Germinal center (tissue), 1 donor: ENCODE results near the gene CD93.

Experiments used
- DNase-seq: peaks from one replicate; pipeline ENCODE4 v3.0.0; 2012; ENCODE audit warnings: mixed read lengths, low spot score

The CD93 gene, protein sequence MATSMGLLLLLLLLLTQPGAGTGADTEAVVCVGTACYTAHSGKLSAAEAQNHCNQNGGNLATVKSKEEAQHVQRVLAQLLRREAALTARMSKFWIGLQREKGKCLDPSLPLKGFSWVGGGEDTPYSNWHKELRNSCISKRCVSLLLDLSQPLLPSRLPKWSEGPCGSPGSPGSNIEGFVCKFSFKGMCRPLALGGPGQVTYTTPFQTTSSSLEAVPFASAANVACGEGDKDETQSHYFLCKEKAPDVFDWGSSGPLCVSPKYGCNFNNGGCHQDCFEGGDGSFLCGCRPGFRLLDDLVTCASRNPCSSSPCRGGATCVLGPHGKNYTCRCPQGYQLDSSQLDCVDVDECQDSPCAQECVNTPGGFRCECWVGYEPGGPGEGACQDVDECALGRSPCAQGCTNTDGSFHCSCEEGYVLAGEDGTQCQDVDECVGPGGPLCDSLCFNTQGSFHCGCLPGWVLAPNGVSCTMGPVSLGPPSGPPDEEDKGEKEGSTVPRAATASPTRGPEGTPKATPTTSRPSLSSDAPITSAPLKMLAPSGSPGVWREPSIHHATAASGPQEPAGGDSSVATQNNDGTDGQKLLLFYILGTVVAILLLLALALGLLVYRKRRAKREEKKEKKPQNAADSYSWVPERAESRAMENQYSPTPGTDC

DNA sequence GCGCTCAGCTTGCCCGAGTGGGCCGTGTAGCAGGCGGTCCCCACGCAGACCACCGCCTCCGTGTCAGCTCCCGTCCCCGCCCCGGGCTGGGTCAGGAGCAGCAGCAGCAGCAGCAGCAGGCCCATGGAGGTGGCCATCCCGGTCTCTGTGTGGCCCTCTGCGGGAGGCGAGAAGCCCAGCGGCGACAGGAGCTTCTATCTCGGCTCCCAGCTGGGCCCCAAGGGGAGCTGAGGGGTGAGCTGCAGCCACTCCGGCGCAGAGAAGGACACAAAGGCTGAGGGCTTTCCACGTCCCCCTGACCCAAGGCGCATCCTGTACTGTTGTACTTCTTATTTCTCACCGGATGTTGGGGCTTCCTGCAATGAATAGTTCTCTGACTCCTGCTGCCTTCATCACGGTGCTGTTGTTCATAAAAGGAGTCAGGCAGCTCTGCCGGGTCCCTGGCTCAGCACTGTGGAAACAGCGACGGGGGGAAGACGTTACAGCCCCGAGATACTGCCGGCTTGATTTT is at the start of gene CD93:
TSS of gene CD93 (minus strand) at position 269 of the 511 bp plus-strand sequence. CDS start at position 137, 132 bp downstream.
- no peak for DNase-seq

DNA sequence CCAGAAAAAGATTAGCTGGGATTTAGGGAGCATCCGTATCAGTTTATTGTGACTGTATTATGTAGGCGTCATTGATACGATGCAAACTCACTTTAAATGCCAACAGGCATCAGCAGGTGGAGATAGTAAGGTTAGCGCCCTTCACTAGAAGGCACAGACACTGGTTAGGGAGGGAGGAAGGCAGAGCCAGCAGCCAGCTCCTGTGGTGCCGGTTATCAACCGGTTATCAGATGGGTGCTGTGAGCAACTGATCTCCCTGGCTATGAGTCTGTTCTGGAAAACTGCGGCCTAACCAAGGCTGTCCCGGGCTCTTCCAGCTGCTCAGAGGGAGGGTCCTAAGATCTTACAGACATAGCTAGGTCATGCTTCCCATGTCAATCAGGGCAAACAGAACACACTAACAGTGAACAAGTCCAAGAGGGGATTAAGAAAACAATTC is 47.5 kb upstream of the CD93 start:
- no peak for DNase-seq

DNA sequence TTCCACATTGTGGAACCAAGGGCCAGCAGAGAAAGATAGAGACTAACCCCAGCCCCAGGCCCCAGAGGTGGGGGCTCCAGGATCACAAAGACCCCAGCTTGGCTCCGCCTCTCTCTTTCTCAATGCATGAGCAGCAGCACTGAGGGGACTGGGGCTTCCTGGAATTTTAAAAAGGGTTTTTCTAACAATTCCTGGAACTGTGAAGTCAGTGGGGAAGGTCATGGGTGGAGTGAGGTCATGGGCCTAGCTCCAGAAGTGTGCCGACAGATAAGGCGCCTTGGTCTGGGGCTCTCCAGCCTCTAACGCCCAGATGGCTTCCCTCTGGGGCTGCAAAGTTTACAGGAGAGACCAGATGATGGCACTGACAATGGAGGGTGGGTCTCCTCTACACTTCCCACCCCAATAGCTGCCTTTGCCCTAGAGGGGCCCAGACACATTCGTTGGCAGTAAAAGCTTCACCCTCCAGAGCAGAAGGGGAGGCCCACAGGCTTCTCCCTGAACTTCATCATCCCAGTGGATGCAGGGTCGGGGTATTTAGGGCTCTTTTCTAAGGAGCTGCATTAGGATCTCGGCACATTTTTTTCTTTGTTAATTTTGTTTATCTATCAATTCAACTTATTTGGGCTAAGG is 46.9 kb upstream of the CD93 start:
- no peak for DNase-seq

DNA sequence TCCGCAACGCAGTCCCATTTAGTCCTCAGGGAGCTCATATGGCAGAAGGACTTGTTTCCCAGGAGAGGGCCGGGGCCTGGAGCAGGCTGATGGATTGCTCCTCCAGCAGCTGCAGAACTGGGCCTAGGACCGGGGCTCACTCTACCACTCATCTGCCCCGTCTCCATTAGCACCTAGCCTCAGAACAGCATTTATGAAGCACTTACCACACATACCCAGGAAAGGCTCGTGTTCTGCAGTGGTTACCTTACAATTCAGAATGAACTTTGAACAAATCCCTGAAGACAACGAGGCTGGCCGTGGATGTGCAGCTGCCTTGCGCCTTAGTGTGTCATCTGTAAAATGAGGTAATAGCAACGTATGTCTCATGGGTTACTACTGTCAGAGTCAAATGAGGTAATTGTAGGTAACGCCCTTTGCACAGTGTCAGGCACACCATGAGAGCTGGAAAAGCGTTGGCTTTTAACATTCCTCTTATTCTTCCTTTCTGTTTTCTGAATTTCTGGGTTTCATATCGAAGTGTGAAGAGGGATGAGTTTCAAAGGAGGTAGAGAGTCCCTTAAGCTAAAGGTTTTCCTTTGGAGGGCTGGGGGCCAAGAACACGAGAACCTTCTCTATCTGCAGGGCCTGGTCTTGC is 46.3 kb upstream of the CD93 start:
- no peak for DNase-seq

DNA sequence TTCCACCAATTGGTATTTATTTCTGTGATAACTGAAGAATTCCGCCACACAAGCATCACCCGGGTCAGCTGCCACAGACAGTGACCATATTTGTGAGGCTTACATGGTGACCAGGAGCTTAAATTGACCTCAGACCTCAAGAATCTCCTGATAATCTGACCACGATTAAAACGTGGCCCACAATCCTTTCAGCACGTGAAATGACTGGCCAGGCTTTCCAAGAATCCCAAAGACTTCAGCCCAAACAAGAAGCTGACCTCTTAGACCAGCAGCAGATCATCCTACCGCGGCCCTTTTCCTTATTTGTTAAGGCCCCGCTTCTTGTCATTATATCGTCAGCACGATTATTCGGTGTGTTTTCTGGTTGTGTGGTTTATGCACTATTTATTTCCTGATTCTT is 45.6 kb upstream of the CD93 start:
- no peak for DNase-seq

DNA sequence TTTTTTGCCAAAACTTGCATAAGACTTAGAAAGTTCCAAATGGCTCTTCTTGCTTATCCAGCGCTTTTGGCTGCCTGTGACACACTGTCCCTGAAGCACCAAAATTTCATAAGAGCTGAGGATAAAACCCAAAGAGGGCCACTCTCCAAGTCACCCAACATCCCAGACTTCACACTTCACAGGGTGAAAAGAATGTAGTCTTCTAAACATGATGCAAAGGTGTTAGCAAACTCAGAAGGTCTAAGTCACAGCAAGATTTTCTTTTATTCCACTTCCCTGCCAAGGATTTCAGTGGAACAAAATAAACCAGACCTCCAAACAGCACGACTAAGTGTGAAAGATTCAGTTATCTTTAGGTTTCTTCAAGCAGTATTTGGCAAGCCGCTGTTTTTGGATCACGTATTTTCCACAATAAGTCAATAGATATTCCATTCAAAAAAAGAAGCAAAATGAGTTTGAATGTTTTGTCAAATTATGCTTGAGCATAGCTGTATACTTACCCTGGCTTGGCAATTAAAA is 44.6 kb upstream of the CD93 start:
- no peak for DNase-seq

DNA sequence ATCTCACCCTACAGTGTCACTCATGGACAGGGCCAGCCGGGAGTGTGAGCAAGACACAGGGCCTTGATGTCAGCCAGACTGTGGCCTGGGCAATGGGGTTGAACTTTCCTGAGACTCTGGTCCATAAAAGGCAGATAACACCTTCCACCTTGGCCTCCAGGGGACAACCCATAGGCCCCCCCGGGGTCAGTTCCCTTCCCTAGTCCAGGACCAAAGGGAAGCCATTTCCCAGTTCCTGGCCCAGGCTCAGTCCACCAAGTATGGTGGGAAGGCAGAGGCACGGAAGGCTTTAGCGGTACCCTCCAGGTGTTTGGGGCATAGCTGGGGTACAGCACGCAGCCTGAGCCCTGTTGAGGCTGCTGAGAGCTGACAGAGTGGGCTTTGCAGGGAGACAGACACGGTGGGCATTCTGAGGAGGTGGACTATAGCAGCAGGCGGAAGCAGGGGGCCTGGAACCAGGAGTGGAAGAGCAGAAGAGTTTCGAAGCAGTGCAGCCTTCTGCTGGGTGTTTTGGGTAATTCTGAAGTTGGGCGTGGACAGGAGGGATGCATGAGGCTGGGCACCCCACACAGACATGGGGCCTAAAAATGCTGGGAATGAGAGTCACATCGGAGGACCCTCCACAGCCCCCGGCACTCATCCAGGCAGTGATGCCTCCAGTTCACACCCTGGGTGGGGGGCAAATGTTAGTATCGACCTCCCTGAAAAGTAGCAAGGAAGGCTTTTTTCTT is 43.9 kb upstream of the CD93 start:
- DNase-seq = no peak

DNA sequence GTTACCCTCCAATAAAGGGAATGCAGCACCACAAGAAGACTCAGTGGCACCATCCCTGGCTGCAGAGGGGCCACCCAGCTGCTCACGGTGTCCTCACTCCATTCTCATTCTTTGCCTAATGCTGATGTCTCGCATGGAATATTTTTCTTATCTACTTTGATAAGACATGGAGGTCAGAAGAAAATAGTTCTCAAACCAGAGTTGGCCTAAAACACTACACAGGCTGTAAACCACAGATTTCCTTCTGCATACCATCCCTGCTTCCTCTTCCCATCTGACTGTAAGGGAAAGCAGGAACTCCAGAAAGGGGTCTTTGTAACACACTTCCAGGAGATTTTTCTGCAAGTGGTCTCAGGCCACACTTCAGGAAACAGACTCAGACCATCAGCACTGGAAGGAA is 43.1 kb upstream of the CD93 start:
- DNase-seq = no peak

DNA sequence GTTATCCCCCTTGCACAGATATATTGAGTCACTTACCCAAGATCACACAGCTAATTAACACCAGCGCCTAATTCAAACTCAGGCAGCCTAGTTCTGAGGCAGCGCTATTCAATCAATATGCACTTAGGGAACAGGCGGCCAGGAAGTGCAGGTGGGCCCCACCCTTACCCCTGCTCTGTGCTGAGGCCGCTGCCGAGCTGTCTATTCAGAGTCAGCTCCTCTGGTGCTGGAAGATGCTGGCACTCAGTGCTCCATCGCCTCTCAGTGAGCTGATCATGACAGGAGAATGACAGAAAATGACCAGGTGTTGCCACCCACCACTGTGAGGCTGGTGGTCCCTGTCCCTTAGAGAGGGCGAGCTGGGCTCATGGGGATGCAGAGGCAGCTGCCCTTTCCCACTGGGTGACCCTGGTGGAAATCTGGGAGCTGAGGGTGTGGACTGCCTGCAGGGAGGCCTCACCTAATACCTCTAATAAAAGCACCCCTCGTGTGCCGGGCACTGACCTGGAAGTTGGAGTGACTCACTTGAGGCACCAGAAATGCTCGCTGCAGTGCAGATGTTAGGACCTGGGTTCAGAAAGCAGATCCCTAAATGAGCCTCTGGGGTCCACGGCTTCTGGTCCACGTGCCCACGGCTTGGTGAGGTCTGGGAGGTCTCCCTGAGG is 42.5 kb upstream of the CD93 start:
- DNase-seq = no peak

DNA sequence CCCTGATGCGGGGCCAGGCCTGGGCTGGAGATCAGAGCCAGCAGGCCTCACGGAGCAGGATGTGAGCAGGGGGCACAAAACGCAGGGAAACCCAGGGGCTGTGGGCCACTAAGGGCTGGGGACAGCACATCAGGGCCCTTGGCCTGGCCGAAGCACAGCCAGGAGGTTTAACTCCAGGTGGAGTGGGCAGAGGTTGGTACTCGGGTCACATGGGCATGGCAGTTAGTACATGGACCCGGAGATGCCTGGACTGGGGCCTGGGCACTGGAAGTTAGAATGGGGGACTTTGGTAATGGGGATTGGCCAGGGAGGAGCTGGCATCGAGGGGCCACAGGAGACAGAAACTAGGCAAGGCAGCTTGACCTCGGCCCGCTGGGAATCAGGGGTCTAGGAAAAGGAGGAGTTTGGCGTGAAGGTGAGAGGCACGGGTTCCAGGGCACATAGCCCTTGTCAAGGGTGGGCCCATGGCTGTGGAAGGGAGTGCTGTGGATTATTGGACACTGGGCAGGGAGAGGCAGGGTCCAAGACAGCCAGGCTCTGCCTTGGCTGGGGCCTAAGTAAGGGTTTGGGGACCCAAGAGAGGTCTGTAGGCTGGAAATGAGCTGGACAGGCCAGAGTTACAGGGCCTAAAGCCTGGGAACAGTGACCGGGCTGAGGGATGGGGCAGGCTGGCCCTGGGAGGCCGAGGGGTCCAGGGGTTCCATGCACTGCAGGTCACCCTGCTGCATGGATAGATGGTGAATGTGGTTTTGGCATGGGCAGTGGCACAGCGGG is 41.6 kb upstream of the CD93 start:
- DNase-seq = no peak

DNA sequence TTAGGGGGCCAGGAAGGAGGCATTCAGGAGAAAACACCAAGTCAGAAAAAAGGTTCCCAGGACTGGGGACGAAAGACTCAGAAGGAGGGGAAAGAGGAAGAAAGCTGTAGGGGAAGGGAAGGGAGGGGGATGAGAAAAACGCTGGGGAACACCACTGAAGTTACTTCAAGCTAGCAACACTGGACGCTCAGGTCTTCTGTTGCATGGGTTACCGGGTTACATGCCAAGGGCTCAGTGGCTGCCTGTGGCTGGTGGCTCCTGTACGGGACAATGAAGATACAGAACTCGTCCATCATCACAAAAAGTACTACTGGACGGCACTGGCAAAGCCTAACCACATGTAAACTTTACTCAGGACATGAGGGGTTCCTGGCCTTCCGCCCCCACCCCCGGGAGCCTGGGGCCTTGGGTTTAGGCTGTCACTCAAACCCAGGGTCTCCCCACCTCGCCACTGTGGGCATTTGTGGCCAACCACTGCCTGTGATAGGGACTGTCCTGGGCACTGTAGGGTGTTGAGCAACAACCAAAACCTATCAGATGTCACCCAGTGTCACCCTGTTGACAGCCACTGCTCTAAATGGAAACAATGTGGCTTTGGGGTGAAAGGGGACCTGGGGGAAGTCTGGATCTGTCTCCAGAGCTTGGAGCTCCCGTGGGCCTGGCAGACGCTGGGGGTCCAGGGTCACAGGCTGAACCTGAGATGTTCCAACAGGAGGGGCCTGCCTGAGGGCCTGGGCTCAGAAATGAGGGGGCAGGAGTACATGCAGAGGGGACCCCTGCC is 40.3 kb upstream of the CD93 start:
- DNase-seq = no peak

DNA sequence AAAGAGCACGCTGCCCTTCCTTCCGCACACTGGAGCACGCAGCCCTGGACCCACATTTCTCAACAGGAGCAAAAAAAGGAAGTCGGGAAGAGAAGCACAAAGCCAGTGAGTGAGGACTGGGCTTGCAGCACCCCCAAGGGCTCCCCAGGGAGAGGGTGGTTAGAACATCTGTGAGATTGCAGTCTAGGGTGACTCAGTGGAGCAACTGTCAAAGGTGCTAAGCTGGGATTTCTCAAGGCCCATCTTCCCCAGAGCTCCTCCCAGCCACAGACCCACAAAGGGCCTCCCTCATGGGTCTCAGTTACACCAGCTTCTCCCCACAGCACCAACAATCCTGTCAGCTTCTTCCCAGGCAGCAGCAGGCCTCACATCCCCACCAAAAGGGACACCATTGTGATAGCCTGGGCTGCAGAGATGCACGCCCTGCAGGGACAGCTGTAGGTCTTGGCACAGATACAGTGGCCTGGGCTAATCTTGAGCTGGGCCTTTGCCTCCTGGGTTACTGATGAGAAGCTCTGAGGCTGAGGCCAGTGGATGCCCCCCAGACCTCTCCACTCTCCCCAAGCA is 39.6 kb upstream of the CD93 start:
- DNase-seq = no peak

DNA sequence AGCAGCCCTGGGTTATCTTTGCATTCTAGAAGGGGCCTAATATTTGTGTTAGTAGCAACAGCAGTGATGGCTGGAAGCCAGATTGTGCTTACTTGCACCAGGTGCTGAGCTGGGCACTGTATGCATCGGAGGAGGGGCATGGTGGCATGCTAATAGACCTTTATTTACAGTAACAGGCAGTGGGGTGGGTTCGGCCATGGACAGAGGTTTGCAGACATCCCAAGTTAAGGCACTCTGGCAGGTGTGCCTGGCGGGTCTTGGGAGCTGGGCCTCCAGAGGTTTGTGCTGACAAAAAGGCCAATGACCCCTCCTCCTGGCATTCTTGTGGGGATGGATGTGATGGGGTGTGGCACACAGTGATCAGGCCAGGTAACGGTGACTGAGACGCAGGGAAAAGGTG is 39.0 kb upstream of the CD93 start:
- DNase-seq = no peak

DNA sequence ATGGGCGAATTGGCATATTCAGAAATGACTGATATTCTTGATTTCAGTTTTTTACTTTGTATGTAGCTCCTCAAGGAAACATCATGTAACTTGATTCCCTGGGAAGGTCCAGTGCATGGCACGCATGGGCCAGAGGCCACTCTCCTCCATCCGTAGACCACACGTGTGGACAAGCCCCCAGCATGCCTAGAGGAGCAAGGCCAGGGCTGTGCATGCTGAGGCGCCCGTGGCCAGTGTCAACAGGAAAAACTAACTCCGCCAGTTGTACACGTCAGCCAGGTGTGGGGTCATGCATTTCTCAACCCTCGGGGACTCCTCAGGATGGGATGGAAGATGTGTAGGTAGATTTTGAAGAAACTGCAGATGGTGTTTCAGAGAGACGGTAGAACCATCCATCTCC is 37.8 kb upstream of the CD93 start:
- no peak for DNase-seq

DNA sequence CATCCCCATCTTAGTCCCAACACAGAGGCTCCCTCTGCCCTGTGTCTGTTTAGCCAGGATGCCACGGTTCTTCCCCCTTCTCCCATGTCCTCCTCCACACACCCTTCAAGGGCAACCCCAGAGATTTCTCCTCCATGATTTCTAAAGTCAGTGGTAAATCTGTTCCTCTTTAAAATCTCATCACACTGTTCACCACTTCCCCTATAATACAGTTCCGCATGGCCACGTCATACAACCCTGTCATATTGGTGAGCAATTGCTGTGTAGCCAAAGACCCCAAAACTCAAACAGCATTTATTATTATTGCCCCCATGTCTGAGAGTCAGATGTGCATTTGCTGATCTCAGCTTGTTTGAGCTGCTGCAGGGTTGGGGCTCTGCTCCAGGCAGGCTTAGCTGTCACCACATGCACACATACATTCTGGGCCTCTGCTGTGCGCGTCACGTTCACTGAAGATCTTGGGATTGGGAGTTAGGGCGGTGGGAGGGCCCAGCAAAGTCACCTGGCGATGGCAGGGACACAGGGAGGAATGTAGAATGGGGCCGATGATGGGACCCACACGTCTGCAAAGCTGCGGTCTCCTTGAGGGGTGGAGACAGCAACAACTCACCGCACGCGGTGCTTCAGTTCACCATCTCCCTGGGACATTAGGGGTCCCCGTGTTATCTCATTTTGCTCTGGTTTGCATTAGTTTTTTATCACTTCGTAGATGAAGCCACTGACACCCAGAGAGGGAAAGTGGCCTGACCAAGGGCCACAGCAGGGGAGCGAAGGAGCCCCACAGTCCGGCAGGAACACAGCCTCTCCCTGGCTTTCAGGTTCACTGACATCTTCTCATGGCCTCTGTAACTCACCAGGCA is 36.9 kb upstream of the CD93 start:
- DNase-seq = no peak

DNA sequence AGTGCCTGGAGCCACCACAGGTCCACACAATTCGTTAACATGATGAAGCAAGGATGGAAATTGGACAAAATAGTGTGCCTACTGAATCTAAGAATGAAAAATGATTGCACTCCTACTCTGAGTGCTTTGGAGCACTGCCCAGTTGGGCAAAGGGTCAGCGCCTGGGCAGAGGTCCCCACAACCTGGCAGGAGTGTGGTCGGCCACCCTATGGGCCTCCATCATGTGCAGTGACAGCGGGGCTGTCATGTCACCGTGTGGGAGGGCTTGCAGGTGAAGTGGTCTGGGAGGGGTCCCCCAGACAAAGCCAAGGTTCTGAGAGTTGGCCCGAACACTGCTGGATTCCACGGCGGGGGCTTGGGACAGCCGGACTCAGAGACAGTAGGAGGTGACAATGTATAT is 36.2 kb upstream of the CD93 start:
- no peak for DNase-seq

DNA sequence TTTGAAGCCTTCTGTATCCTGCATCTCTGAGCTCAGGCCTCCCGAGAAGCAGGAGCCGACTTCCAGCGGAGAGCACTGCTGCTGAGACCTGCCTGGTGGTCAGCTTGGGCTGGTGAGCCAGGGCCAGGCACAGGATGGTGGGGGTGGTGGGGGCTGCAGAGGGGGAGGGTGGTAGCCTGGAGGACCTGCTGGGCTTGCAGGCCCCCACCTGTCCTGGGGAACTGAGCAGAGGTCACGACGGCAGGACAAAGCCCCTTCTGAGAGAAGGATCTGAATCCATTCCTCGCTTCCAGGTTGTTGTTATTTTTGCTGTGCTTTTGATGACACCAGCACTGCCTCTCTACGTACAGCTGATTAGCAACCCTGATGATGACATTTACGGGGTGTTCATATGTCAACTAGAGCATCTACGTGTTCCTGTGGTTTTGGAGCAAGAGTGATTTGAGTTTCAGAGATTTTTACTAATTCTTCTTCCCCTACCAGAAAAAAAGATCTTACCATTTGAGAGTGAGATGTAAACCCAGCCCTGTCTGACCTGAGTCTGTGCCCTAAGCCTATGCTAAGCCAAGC is 35.7 kb upstream of the CD93 start:
- no peak for DNase-seq
